Right lobe of liver (tissue), 4 donors: Measurements from ENCODE around the gene SLC27A1.

Experiments used
- CTCF ChIP-seq, 4 donors: fragments of 200-600 bp in 3 of 4; fragments of 450-650 bp in 1 of 4; IDR thresholded peaks; one replicate each; pipeline versions ENCODE4 v1.5.1 to v1.8.0; 2016 to 2022; ENCODE audit warnings: antibody characterized with exemption in 4 of 4, mild to moderate bottlenecking in 2 of 4
- POLR2A ChIP-seq: fragments of 450-650 bp; IDR thresholded peaks from one replicate; pipeline ENCODE4 v1.6.1; 2017; ENCODE audit warnings: antibody characterized with exemption, mild to moderate bottlenecking
- donor health status: DM: no; HTN: no; CAD: no.
- donor health status: DM: no; HTN: no; CAD: no.
- donor health status: DM: no; HTN: yes; CAD: no.

GRCh38 chr19:17481986-17482385 is 11.7 kb downstream of the SLC27A1 start:
- no peak for TF ChIP-seq CTCF (IDR thresholded peaks at IDR 0.05)
- TF ChIP-seq POLR2A, result no peak
